Activated CD8-positive, alpha-beta T cell treated with anti-CD3 and anti-CD28 coated beads for 36 hours (primary cell): ENCODE data around the gene TFIP11. TPM values are rescaled to one million over a fixed set of nuclear protein-coding genes. Genes with fewer than 3 reads are reported as not detected.

ENCODE experiments used
- ATAC-seq: fragments of 200-7000 bp; cut with Tn5 transposase; one replicate; pipeline ENCODE4 v1.10.0; 2021; ENCODE audit warnings: mild to moderate bottlenecking, moderate library complexity
- CTCF ChIA-PET: fragments of 350-600 bp; sonication (Branson Sonifier 250); formaldehyde crosslinking; loops from one replicate; lab custom pipeline; 2021; ENCODE audit warnings: antibody characterized with exemption; lab: Charles Lee
- POLR2A ChIA-PET: fragments of 350-600 bp; sonication (Branson Sonifier 250); formaldehyde crosslinking; loops from one replicate; lab custom pipeline; 2021; ENCODE audit warnings: antibody characterized with exemption; lab: Charles Lee
- DNase-seq: peaks from one replicate; pipeline ENCODE4 v3.0.0-alpha.2; 2020
- H3K27ac Mint-ChIP-seq: one replicate; pipeline ENCODE4 v1.8.0; 2021; ENCODE audit warnings: mild to moderate bottlenecking, mixed read lengths
- H3K27me3 Mint-ChIP-seq: one replicate; pipeline ENCODE4 v1.8.0; 2021; ENCODE audit warnings: mixed read lengths
- H3K36me3 Mint-ChIP-seq: one replicate; pipeline ENCODE4 v1.8.0; 2021; ENCODE audit warnings: low read depth, mixed read lengths
- H3K4me1 Mint-ChIP-seq: one replicate; pipeline ENCODE4 v1.8.0; 2021; ENCODE audit warnings: low read depth, mixed read lengths
- H3K4me3 Mint-ChIP-seq: one replicate; pipeline ENCODE4 v1.8.0; 2021; ENCODE audit warnings: mild to moderate bottlenecking, moderate library complexity, mixed read lengths
- H3K9me3 Mint-ChIP-seq: one replicate; pipeline ENCODE4 v1.8.0; 2021; ENCODE audit warnings: mixed read lengths
- intact Hi-C: fragments of 100-400 bp; cut with micrococcal nuclease; formaldehyde crosslinking; loops from one replicate; pipeline ENCODE4 v1.10.0; 2022
- total RNA-seq, 2 experiments: library from RNA; stranded (reverse); gene quantifications; one replicate each; pipeline ENCODE4 v1.2.3, GENCODE V29; 2021
- TF ChIP-seq, protein P1 (sequence below): fragments of 200-600 bp; IDR thresholded peaks from one replicate; pipeline ENCODE4 v1.8.0; 2022; ENCODE audit warnings: antibody characterized with exemption, mild to moderate bottlenecking

Gene TFIP11
- 10 to 100 TPM; 37.4 to 37.8 TPM for total RNA-seq

DNA sequence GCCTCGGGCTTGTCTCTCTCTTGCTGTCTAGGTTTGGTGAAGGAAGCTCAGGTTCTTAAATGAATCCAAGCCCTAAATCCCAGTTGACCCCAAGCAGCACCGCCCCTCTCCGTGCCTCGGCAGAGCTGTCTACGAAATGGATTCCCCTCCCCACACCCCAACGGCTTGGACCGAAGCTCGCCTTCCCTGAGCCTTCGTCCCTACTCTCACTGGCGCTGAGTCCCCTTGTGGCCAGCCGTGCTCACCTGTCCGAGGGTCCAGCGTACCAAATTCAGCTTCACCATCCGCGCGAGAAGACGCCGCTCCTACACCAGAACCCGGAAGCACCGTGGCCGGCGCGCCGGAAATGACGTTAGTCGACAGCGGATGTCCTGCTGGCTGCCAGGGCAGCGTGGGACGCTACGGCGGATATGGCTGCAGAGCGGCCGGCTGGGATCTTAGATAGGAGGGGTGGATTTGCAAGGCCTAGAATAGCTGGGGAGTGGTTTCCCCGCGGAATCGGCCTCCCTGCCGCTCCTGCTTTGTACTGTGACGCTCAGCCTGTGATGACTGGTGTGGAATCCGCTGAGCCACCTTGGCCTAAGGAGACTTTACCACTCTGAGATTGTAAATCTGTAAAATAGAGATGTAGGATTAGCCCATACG is at the start of gene TFIP11:
Gene TFIP11, minus strand, starts transcription at position 325 of the 645 bp plus-strand sequence. CDS start 2,201 bp downstream, outside the sequence.
- H3K27ac Mint-ChIP-seq, result peak within 1 kb of the TSS; percentile 97
- TF ChIP-seq, protein P1, sequence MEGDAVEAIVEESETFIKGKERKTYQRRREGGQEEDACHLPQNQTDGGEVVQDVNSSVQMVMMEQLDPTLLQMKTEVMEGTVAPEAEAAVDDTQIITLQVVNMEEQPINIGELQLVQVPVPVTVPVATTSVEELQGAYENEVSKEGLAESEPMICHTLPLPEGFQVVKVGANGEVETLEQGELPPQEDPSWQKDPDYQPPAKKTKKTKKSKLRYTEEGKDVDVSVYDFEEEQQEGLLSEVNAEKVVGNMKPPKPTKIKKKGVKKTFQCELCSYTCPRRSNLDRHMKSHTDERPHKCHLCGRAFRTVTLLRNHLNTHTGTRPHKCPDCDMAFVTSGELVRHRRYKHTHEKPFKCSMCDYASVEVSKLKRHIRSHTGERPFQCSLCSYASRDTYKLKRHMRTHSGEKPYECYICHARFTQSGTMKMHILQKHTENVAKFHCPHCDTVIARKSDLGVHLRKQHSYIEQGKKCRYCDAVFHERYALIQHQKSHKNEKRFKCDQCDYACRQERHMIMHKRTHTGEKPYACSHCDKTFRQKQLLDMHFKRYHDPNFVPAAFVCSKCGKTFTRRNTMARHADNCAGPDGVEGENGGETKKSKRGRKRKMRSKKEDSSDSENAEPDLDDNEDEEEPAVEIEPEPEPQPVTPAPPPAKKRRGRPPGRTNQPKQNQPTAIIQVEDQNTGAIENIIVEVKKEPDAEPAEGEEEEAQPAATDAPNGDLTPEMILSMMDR, result no peak
- H3K36me3 Mint-ChIP-seq, result peaks cover 20% of the 10 kb centered on the region
- no peaks in the 10 kb centered on the region for H3K27me3 Mint-ChIP-seq
- intact Hi-C loops, result no loop called here
- DNase-seq (peak; percentile 98), ATAC-seq (peak; percentile 98)
- ChIA-PET CTCF (interaction anchor here (1.3 to 2.3 kb wide), 2 partner anchors 9 to 135 kb away, joined by 4 to 19 read pairs; no protein-coding TSS in a partner anchor), POLR2A (interaction anchor here (0.7 to 1.8 kb wide), 9 partner anchors 9 to 160 kb away, joined by 3 to 11 read pairs (median 5); partner anchors contain the start of genes HPS4 and SRRD)
- no peaks in the 10 kb centered on the region for H3K9me3 Mint-ChIP-seq
- H3K4me1 Mint-ChIP-seq, result peaks cover 30% of the 10 kb centered on the region
- H3K4me3 Mint-ChIP-seq, result peak within 1 kb of the TSS; percentile 98

DNA sequence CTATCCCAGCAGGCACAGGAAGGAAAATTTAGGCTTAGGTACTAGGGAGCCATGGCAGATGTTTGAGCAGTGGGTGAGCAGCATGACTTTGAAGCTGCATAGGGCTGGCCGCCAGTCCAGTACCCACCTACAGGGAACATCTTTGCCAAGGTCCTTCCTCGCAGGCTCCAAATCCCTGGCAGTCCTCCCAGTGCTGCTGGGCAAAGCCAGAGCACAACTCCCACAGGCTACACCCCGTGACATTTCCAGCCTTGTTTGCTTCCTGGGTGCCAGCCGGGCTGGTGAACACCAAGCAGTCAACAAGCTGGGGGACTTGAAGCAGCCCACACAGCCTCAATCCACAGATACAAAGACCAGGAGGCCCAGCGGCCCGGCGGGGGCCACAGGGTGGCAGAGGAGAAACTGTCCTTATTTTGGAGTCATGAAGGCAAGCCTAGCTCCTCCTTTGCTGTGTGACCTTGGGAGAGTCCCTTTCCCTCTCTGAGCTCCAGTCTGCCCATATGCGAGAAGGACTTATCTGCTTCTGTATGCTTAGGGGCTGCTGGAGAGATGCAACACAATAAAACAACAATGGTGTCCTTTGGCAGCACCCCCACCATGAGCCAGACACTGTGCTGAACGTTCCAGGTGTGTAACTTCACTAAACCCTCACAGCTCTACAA is 49.6 kb upstream of the TFIP11 start:
- DNase-seq (no peak), ATAC-seq (no peak)
- Mint-ChIP-seq H3K27me3 (no peaks in the 10 kb centered on the region), H3K4me3 (no peak overlapping the region), H3K4me1 (peaks cover 43% of the 10 kb centered on the region), H3K9me3 (no peaks in the 10 kb centered on the region), H3K36me3 (peaks cover 5% of the 10 kb centered on the region), H3K27ac (no peak overlapping the region)
- POLR2A ChIA-PET, result interaction anchor here (0.6 kb wide), 1 partner anchor 81 kb away, joined by 3 read pairs; no protein-coding TSS in a partner anchor
- TF ChIP-seq, protein P1, result no peak
- intact Hi-C loops, result no loop called here
- CTCF ChIA-PET, result interaction anchor here (0.6 to 1.0 kb wide), 2 partner anchors 8 to 104 kb away, joined by 3 read pairs; no protein-coding TSS in a partner anchor

DNA sequence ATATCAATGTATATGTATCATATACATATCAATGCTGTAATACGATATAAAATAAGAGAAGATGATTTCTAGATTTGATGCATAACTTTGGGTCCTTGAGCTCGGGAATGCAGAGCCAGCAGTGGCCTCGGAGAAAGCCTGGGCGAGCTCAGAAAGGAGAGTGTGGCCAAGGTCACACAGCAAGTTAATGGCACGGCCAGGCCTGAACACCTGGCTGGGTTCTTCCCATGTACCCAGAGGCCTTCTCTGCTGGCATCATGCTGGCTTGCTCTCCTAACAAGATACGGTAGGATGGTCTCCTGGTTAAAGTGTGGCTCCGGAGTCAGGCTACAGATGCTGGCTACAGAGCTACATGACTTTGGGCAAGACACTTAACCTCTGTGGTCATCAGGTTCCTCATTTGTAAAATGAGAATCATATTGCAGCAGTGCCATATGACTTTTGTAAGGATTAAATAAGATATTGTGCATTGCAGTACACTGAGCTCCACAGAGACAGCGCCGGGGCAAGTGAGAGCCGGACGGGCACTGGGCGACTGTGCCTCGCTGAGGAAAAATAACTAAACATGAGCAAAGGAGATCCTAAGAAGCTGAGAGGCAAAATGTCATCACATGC is 47.8 kb upstream of the TFIP11 start:
- ChIA-PET CTCF (no interaction called here), POLR2A (interaction anchor here (0.8 kb wide), 1 partner anchor 18 kb away, joined by 3 read pairs; no protein-coding TSS in a partner anchor)
- Mint-ChIP-seq H3K36me3 (peaks cover 7% of the 10 kb centered on the region), H3K9me3 (no peaks in the 10 kb centered on the region), H3K27ac (peak overlapping the region; percentile 39), H3K4me3 (no peak overlapping the region), H3K27me3 (no peaks in the 10 kb centered on the region), H3K4me1 (peaks cover 38% of the 10 kb centered on the region)
- no peak for ATAC-seq
- TF ChIP-seq, protein P1, result no peak
- DNase-seq, result no peak
- intact Hi-C loops, result no loop called here

DNA sequence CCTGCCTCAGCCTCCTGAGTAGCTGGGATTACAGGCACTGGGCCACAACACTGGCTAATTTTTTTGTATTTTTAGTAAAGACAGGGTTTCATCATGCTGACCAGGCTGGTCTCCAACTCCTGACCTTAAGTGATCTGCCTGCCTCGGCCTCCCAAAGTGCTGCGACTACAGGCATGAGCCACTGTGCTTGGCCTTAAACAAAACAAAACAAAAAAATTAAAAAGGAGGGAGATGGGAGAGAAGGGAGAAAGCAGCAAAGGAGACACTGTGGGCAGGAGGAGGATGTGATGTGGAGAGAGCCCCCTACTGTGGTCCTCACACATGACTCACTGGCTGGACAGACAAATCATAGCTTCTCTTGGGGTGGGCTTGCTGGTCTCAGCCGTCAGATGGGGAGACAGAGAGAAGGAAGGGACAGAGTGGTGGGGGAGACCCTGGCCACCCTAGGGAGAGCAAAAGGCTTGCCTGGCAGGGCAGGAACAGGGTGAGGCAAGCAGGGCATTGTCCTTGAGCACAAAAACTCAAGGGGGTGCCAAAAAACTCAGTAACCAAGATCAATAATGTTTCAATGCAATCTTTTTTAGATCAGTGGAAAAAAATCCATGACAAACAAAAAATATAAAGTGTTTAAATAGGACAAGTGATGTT is 46.1 kb upstream of the TFIP11 start:
- Mint-ChIP-seq H3K27me3 (no peaks in the 10 kb centered on the region), H3K4me1 (peaks cover 35% of the 10 kb centered on the region), H3K27ac (peak overlapping the region; percentile 75), H3K9me3 (no peaks in the 10 kb centered on the region), H3K36me3 (peaks cover 4% of the 10 kb centered on the region), H3K4me3 (no peak overlapping the region)
- ATAC-seq (no peak), DNase-seq (no peak)
- POLR2A ChIA-PET, result no interaction called here
- CTCF ChIA-PET, result no interaction called here
- TF ChIP-seq, protein P1, result no peak
- intact Hi-C loops, result no loop called here
